ENCODE measurements around the gene EIF3J.

GRCh38 chr15:44591326-44591725 is 54.4 kb downstream of the EIF3J start:
- TF ChIP-seq CTCF (IDR thresholded peaks at IDR 0.05 in 8 of 11, conservative IDR thresholded peaks at IDR 0.05 in 3 of 11) = no peak
- TF ChIP-seq POLR2A (IDR thresholded peaks at IDR 0.05) = no peak
- no peak for TF ChIP-seq POLR2AphosphoS5 (IDR thresholded peaks at IDR 0.05)
